Fibroblast of villous mesenchyme (primary cell): ENCODE data around the gene MIOX. TPM values are rescaled to one million over a fixed set of nuclear protein-coding genes. Genes with fewer than 3 reads are reported as not detected.
A peak's percentile ranks its signal among the peaks of the same experiment; 100 is the strongest.
"Not testable (repeated sequence)": the region's sequence is repeated elsewhere in the genome, so short reads cannot be mapped to it uniquely, and the experiment has no call there.

Experiments
- DNase-seq: peaks from one replicate; pipeline ENCODE4 v3.0.0-alpha.2; 2010; ENCODE audit warnings: low read depth
- H3K4me3 ChIP-seq: 2 replicates; pipeline ENCODE4 v1.5.1; 2011; ENCODE audit warnings: low read depth, mild to moderate bottlenecking, low read length
- CTCF ChIP-seq: IDR thresholded peaks from 2 replicates; pipeline ENCODE4 v1.5.1; 2012; ENCODE audit warnings: low read depth, mild to moderate bottlenecking, low read length; ENCODE audit not compliant: insufficient read depth
- total RNA-seq: library from RNA; depleted of rRNA; stranded (reverse); fragments of >200 nt; gene quantifications from 2 replicates; pipeline ENCODE4 v1.2.3, GENCODE V29; 2012

MIOX gene
- total RNA-seq, 1 donor, result not detected

DNA sequence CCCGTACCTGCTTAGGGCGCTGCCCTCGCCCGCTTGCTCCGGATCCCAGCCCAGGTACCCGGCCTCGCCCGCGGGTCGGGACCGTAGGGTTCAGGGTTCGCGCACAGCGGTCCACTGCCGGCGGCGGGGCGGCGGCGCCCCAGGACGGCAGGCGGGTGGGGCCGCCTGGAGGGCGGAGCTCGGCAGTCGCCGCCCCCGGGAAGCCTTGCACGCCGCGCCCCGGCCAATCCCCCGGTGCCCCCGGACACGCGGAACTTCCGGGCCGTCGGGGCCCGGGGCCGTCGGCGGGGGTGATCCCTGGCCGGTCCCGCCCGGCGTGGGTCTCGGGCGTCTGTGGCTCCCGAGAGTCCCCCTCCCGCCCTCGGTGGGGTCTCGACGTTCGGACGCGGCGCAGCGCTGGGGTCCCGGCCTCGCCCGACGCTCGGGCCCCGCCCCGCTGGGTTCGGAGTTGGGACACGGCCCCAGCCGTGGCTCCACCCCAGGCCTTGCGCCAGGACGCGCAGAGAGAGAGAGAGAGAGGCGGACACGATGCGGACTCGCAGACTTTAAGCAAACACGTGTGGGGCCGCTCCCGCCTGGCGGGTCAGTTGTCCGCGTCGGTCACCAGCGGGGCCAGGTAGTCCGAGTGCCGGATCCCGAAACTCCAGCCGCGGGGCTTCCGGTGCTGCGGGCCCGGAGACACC lies 43.4 kb downstream of the MIOX start, which contains the start of gene TYMP:
TYMP (minus strand) TSS at position 116 of the 683 bp plus-strand sequence. CDS start 303 bp downstream, outside the sequence.
- peak within 1 kb of the TSS; percentile 83 for H3K4me3 ChIP-seq
- no peak for TF ChIP-seq CTCF
- peak; percentile 89 for DNase-seq

- TF ChIP-seq CTCF, result no peak
- no peak for DNase-seq
- H3K4me3 ChIP-seq, result peak overlapping the region; percentile 83
Measured at GRCh38 chr22:50530580-50530876, 43.9 kb downstream of the MIOX start.

- peak overlapping the region; percentile 83 for H3K4me3 ChIP-seq
- TF ChIP-seq CTCF, result no peak
- peak; percentile 93 for DNase-seq
Measured at GRCh38 chr22:50530877-50531545, 44.4 kb downstream of the MIOX start.

DNA sequence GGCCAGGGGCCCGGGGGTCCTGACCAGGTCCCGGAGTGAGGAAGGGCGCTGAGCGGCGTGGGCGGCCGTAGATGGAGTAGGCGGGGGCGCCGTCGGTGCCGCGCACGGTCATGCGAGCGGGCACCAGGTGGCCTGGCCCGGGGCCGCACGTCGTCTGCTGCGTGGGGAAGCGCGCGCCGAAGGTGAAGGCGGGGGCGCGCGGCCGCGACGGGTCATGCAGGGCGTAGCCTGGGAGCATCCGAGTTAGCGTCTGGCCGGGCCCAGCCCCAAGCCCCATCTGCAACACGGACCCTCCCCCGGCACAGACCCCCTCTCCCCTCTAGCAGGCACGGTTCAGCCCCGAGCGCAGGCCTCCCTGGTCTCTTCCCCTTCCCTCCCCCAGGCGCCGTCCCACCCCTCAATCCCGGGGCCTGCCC lies 44.9 kb downstream of the MIOX start:
- H3K4me3 ChIP-seq, result peak overlapping the region; percentile 83
- peak; percentile 63 for DNase-seq
- TF ChIP-seq CTCF, result no peak

GRCh38 chr22:50531962-50532674 lies 45.5 kb downstream of the MIOX start:
- TF ChIP-seq CTCF, result no peak
- H3K4me3 ChIP-seq, result peak overlapping the region; percentile 83
- DNase-seq, result peak; percentile 82

DNA sequence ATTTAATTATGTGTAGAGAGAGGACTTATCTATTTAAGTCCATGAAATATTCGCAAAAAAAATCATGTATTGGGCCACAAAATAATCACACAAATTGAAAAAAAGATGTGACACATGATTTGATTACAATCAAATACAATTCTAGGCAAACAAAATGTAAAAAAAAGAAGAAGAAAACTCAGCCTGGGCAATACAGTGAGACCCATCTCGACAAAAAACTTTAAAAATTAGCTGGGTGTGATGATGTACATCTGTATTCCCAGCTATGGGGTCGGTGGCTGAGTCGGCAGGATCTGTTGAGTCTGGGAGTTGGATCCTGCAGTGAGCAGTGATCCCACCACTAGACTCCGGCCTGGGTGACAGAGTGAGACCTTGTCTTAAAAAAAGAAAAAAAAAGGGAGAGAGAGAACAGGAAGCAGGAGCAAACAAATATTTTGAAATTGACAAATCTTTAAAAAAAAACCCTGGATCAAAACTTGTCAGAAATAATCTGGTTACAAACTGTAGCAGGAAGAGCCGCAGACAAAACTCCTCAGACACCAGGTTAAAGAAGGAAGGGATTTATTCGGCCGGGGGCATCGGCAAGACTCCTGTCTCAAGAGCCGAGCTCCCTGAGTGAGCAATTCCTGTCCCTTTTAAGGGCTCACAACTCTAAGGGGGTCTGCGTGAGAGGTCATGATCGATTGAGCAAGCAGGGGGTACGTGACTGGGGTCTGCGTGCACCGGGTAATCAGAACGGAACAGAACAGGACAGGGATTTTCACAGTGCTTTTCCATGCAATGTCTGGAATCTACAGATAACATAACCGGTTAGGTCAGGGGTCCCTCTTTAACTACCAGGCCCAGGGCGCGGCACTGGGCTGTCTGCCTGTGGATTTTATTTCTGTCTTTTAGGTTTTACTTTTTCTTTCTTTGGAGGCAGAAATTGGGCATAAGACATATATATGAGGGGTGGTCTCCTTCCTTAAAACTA lies 46.5 kb downstream of the MIOX start:
- H3K4me3 ChIP-seq, result peak overlapping the region; percentile 83
- TF ChIP-seq CTCF, result no peak
- peak; percentile 73 for DNase-seq

GRCh38 chr22:50533856-50534711 lies 47.4 kb downstream of the MIOX start:
- DNase-seq, result peak; percentile 92
- H3K4me3 ChIP-seq, result not testable (repeated sequence)
